HPDE6-E6E7 (cell line): ENCODE results near the gene TWF1.
"Not testable (repeated sequence)": the region's sequence is repeated elsewhere in the genome, so short reads cannot be mapped to it uniquely, and the experiment has no call there.

Experiments used
- DNase-seq: peaks from one replicate; pipeline ENCODE4 v3.0.0; 2011; ENCODE audit warnings: missing footprints; ENCODE audit errors: extremely low spot score

The TWF1 gene

GRCh38 chr12:43805149-43805859, 813 bp downstream of the TWF1 start:
- DNase-seq, result no peak

- DNase-seq, result no peak
Observed at GRCh38 chr12:43797561-43798217, 8.4 kb downstream of the TWF1 start.

GRCh38 chr12:43795716-43796280, 10.3 kb downstream of the TWF1 start:
- no peak for DNase-seq

- DNase-seq, result no peak
Observed at GRCh38 chr12:43789941-43790340, 16.2 kb downstream of the TWF1 start.

- DNase-seq, result no peak
Observed at GRCh38 chr12:43786899-43787693, 19.0 kb downstream of the TWF1 start.

- DNase-seq, result peak; percentile 12
Observed at GRCh38 chr12:43776498-43776897, 29.6 kb downstream of the TWF1 start.

GRCh38 chr12:43766291-43766690, 39.8 kb downstream of the TWF1 start:
- DNase-seq, result no peak

GRCh38 chr12:43764528-43764927, 41.6 kb downstream of the TWF1 start:
- DNase-seq, result no peak

GRCh38 chr12:43763769-43764168, 42.3 kb downstream of the TWF1 start:
- DNase-seq, result no peak

- DNase-seq, result no peak
Observed at GRCh38 chr12:43762596-43762995, 43.5 kb downstream of the TWF1 start.

- DNase-seq, result no peak
Observed at GRCh38 chr12:43761500-43761899, 44.6 kb downstream of the TWF1 start.

- no peak for DNase-seq
Observed at GRCh38 chr12:43760396-43760795, 45.7 kb downstream of the TWF1 start.

GRCh38 chr12:43758728-43759563, 47.2 kb downstream of the TWF1 start, which contains the start of the genes IRAK4 and PUS7L:
Gene IRAK4 (plus strand): TSS chr12:43758951. CDS start chr12:43768112, 9,161 bp downstream.
Gene PUS7L (minus strand): TSS chr12:43758790. CDS start chr12:43755245, 3,545 bp downstream.
- peak; percentile 90 for DNase-seq

GRCh38 chr12:43758247-43758727, 47.8 kb downstream of the TWF1 start:
- peak; percentile 38 for DNase-seq

- DNase-seq, result no peak
Observed at GRCh38 chr12:43754015-43754414, 52.1 kb downstream of the TWF1 start.

GRCh38 chr12:43751360-43751759, 54.8 kb downstream of the TWF1 start:
- not testable (repeated sequence) for DNase-seq

GRCh38 chr12:43750814-43751213, 55.3 kb downstream of the TWF1 start:
- no peak for DNase-seq

GRCh38 chr12:43749016-43749415, 57.1 kb downstream of the TWF1 start:
- DNase-seq, result no peak

GRCh38 chr12:43744826-43745225, 61.3 kb downstream of the TWF1 start:
- no peak for DNase-seq
